CD8-positive, alpha-beta memory T cell (primary cell): ENCODE measurements around the gene BAIAP2L1. TPM values are rescaled to one million over a fixed set of nuclear protein-coding genes. Genes with fewer than 3 reads are reported as not detected.

Experiments
- CTCF ChIA-PET: fragments of 350-600 bp; sonication (Branson Sonifier 250); formaldehyde crosslinking; loops from one replicate; lab custom pipeline; 2021; ENCODE audit warnings: antibody characterized with exemption; lab: Charles Lee
- POLR2A ChIA-PET: fragments of 350-600 bp; sonication (Branson Sonifier 250); formaldehyde crosslinking; loops from one replicate; lab custom pipeline; 2021; ENCODE audit warnings: antibody characterized with exemption; lab: Charles Lee
- DNase-seq, 5 donors: peaks; one replicate each; pipeline versions ENCODE4 v3.0.0 to v3.0.0-alpha.2; 2020 to 2022; ENCODE audit warnings: mixed read lengths in 1 of 5
- H3K27ac ChIP-seq: one replicate; pipeline ENCODE4 v1.7.0; 2013; ENCODE audit warnings: low read depth, mild to moderate bottlenecking, low read length, moderate library complexity
- H3K27me3 ChIP-seq: 2 replicates; pipeline ENCODE4 v1.7.0; 2013; ENCODE audit warnings: low read length, mild to moderate bottlenecking; ENCODE audit not compliant: insufficient read depth, poor library complexity, severe bottlenecking
- H3K36me3 ChIP-seq: 2 replicates; pipeline ENCODE4 v1.7.0; 2013; ENCODE audit warnings: mild to moderate bottlenecking, low read length, moderate library complexity; ENCODE audit not compliant: insufficient read depth
- H3K4me1 ChIP-seq: 2 replicates; pipeline ENCODE4 v1.7.0; 2013; ENCODE audit warnings: mild to moderate bottlenecking, low read length, moderate library complexity; ENCODE audit not compliant: insufficient read depth
- H3K4me3 ChIP-seq: 2 replicates; pipeline ENCODE4 v1.7.0; 2013; ENCODE audit warnings: mild to moderate bottlenecking, low read length
- H3K9me3 ChIP-seq: 2 replicates; pipeline ENCODE4 v1.7.0; 2013; ENCODE audit warnings: mild to moderate bottlenecking, low read length
- H3K27ac Mint-ChIP-seq, 8 donors: one replicate each; pipeline ENCODE4 v1.8.0; 2020 to 2021; ENCODE audit warnings: mixed read lengths in 8 of 8, mild to moderate bottlenecking in 6 of 8, inconsistent platforms in 3 of 8, moderate library complexity in 3 of 8
- H3K27me3 Mint-ChIP-seq, 2 donors: one replicate each; pipeline ENCODE4 v1.8.0; 2020 to 2021; ENCODE audit warnings: mixed read lengths in 2 of 2, mild to moderate bottlenecking in 1 of 2, moderate library complexity in 1 of 2
- H3K36me3 Mint-ChIP-seq, 3 donors: one replicate each; pipeline ENCODE4 v1.8.0; 2020 to 2021; ENCODE audit warnings: mixed read lengths in 3 of 3, inconsistent platforms in 1 of 3, mild to moderate bottlenecking in 1 of 3
- H3K4me1 Mint-ChIP-seq, 3 donors: one replicate each; pipeline ENCODE4 v1.8.0; 2020 to 2021; ENCODE audit warnings: mixed read lengths in 3 of 3, inconsistent platforms in 1 of 3, mild to moderate bottlenecking in 1 of 3
- H3K4me3 Mint-ChIP-seq, 7 donors: one replicate each; pipeline ENCODE4 v1.8.0; 2020 to 2021; ENCODE audit warnings: mixed read lengths in 7 of 7, mild to moderate bottlenecking in 6 of 7, moderate library complexity in 4 of 7, inconsistent platforms in 2 of 7
- H3K9me3 Mint-ChIP-seq, 5 donors: one replicate each; pipeline ENCODE4 v1.8.0; 2020 to 2022; ENCODE audit warnings: mixed read lengths in 5 of 5, mild to moderate bottlenecking in 3 of 5, moderate library complexity in 2 of 5, inconsistent platforms in 1 of 5
- polyA plus RNA-seq: library from polyadenylated mRNA; unstranded; fragments of 300-500 nt; fragmentation: Illumina TruSeq; gene quantifications from one replicate; pipeline ENCODE4 v1.2.3, GENCODE V29; 2021
- total RNA-seq, 2 experiments: library from RNA; stranded (reverse); gene quantifications; one replicate each; pipeline ENCODE4 v1.2.3, GENCODE V29; 2021

BAIAP2L1 gene
- total and polyA plus RNA-seq, 3 experiments from 2014 or later = 0.29 to 1.3 (median 0.58) TPM

DNA sequence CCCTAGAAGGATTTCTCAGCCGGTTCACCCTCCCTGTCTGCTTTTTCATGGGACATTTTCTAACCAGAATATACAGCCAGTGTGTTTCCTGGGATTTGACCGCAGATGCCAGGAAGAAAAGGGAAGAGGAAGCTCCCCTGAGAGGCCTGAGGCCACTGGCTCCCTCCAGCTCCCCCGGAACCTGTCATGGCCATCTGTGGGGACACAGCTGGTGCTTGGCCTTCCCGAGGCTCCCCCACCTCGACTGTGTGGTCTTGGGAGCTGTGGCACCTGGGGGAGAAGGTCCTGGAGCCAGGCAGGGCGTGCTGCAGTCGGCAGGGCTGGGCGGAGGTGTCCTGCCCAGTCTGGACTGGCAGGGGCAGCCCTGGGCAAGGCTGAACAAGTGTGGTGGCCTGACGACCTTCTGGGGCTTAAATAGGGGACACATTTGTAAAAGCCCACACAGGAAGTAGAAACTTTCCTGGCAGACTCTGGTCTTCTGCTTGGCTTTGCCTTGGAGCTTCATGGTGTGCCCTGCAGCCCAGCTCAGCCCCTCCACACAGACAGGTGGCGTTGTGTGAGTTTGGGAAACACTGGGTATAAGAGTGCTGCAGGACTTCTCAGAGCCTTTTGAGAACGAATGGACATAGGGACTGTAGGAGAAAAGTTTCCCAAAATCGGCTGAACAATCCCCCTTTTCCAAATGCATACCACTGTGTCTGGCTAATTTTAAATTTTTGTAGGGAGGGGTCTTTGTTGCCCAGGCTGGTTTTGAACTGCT lies 112.6 kb downstream of the BAIAP2L1 start:
- Histone ChIP-seq H3K27ac (no peak overlapping the region), H3K4me3 (no peak overlapping the region), H3K27me3 (no peaks in the 10 kb centered on the region), H3K36me3 (no peaks in the 10 kb centered on the region), H3K9me3 (no peaks in the 10 kb centered on the region), H3K4me1 (peaks cover 20% of the 10 kb centered on the region)
- peak overlapping the region in 4 of 8 donors; percentile 23 to 72 (median 28) for H3K27ac Mint-ChIP-seq
- DNase-seq = no peak
- no peaks in the 10 kb centered on the region for H3K9me3 Mint-ChIP-seq
- CTCF ChIA-PET = no interaction called here
- POLR2A ChIA-PET = no interaction called here
- H3K4me3 Mint-ChIP-seq = peak overlapping the region in 1 of 7 donors; percentile 23
- H3K27me3 Mint-ChIP-seq = no peaks in the 10 kb centered on the region
- peaks cover 0 to 34% (median 3%) of the 10 kb centered on the region in 3 donors for H3K36me3 Mint-ChIP-seq
- peaks cover 15 to 35% (median 16%) of the 10 kb centered on the region in 3 donors for H3K4me1 Mint-ChIP-seq

- Histone ChIP-seq H3K4me1 (peaks cover 27% of the 10 kb centered on the region), H3K9me3 (no peaks in the 10 kb centered on the region), H3K36me3 (no peaks in the 10 kb centered on the region), H3K4me3 (no peak overlapping the region), H3K27me3 (no peaks in the 10 kb centered on the region), H3K27ac (no peak overlapping the region)
- POLR2A ChIA-PET = no interaction called here
- peaks cover 22 to 42% (median 23%) of the 10 kb centered on the region in 3 donors for H3K4me1 Mint-ChIP-seq
- H3K36me3 Mint-ChIP-seq = peaks cover 0 to 32% (median 0%) of the 10 kb centered on the region in 3 donors
- DNase-seq = no peak
- no peaks in the 10 kb centered on the region for H3K9me3 Mint-ChIP-seq
- peaks cover 0 to 1% of the 10 kb centered on the region in 2 donors for H3K27me3 Mint-ChIP-seq
- no peak overlapping the region for H3K27ac Mint-ChIP-seq
- H3K4me3 Mint-ChIP-seq = no peak overlapping the region
- CTCF ChIA-PET = no interaction called here
Observed at GRCh38 chr7:98287486-98287959, 113.4 kb downstream of the BAIAP2L1 start.

DNA sequence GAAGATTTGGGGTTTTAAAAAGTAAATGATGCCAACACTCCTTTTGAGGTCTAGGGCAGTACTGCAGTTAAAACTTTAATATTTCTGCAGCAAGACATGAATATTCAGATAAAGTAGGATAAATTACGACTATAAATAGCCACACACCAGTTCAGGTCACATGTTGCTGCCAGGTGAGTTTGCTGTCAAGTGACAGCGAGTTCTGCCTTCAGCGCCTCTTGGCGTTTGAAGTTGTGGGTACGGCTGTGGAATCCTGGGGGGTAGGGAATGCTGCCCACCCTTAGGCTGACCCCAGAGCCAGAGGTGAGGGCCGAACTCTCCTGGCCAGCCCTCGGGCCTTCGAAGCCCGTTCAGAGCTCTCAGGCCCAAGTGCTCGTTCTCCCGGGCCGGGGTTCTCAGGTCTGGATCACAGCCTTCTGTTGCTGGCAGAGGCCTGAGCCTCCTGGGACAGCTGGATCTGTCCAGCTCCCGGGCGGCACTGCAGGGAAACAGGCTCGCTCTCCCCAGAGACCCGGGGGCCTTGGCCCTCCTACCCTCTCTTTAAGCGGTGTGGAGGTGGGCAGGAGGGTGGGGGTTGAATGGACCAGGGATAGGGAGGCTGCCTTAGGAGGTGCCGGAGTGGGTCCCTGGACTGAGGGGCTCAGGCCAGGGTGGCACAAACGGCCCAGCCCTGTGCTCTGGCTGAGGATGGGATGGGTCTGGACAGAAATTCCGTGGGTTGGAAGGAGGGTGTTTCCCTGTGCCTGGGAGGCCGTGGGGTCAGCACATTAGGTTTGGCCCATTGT lies 114.0 kb downstream of the BAIAP2L1 start:
- peaks cover 32% of the 10 kb centered on the region for H3K4me1 ChIP-seq
- CTCF ChIA-PET = no interaction called here
- peaks cover 26 to 48% (median 26%) of the 10 kb centered on the region in 3 donors for H3K4me1 Mint-ChIP-seq

DNA sequence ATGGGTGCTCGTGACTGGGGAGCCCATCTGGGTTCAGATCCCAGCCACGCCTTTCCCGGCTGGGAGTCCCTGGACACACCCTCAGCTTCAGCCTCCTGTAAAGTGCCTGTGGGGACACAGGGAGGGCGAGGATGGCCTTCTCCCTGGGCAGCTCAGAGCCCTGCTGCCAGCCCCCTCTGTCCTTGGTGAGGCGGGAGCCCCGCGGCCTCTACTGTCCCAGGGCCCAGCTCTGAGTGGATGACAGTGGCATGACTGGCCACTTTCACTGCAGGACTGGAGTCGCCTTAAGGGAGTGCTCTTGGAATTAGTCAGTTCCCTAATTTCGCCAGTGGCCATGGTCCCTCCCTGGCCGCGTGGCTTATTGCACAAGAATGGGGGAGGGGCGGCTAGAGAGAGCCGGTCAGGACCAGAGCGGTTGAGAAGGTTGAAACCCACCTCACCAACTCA lies 114.8 kb downstream of the BAIAP2L1 start:
- Histone ChIP-seq H3K27me3 (no peaks in the 10 kb centered on the region), H3K9me3 (no peaks in the 10 kb centered on the region), H3K4me1 (peaks cover 32% of the 10 kb centered on the region), H3K4me3 (no peak overlapping the region), H3K36me3 (no peaks in the 10 kb centered on the region), H3K27ac (no peak overlapping the region)
- H3K9me3 Mint-ChIP-seq = no peaks in the 10 kb centered on the region
- H3K36me3 Mint-ChIP-seq = peaks cover 0 to 19% (median 0%) of the 10 kb centered on the region in 3 donors
- H3K27ac Mint-ChIP-seq = peak overlapping the region in 1 of 8 donors; percentile 58
- ChIA-PET POLR2A (no interaction called here), CTCF (no interaction called here)
- peaks cover 0 to 1% of the 10 kb centered on the region in 2 donors for H3K27me3 Mint-ChIP-seq
- no peak for DNase-seq
- H3K4me1 Mint-ChIP-seq = peaks cover 26 to 48% (median 26%) of the 10 kb centered on the region in 3 donors
- no peak overlapping the region for H3K4me3 Mint-ChIP-seq

More for the DNA sequence above, 114.0 kb downstream of the BAIAP2L1 start:
- Histone ChIP-seq H3K36me3 (no peaks in the 10 kb centered on the region), H3K4me3 (no peak overlapping the region), H3K9me3 (no peaks in the 10 kb centered on the region), H3K27me3 (no peaks in the 10 kb centered on the region), H3K27ac (no peak overlapping the region)
- Mint-ChIP-seq H3K9me3 (no peaks in the 10 kb centered on the region), H3K27ac (peak overlapping the region in 2 of 8 donors; percentile 57 to 58), H3K36me3 (peaks cover 0 to 27% (median 0%) of the 10 kb centered on the region in 3 donors), H3K27me3 (peaks cover 0 to 1% of the 10 kb centered on the region in 2 donors), H3K4me3 (no peak overlapping the region)
- POLR2A ChIA-PET = no interaction called here
- DNase-seq = no peak

- Histone ChIP-seq H3K9me3 (no peaks in the 10 kb centered on the region), H3K4me3 (no peak overlapping the region), H3K36me3 (no peaks in the 10 kb centered on the region), H3K4me1 (peaks cover 36% of the 10 kb centered on the region), H3K27ac (no peak overlapping the region), H3K27me3 (no peaks in the 10 kb centered on the region)
- Mint-ChIP-seq H3K27ac (peak overlapping the region in 4 of 8 donors; percentile 11 to 70 (median 32)), H3K9me3 (no peaks in the 10 kb centered on the region), H3K36me3 (peaks cover 0 to 17% (median 0%) of the 10 kb centered on the region in 3 donors), H3K4me1 (peaks cover 29 to 52% (median 32%) of the 10 kb centered on the region in 3 donors), H3K4me3 (peak overlapping the region in 4 of 7 donors; percentile 15 to 63 (median 34)), H3K27me3 (peaks cover 0 to 1% of the 10 kb centered on the region in 2 donors)
- ChIA-PET POLR2A (no interaction called here), CTCF (no interaction called here)
- no peak for DNase-seq
Observed at GRCh38 chr7:98285157-98286092, 115.5 kb downstream of the BAIAP2L1 start.

GRCh38 chr7:98284335-98285036 lies 116.4 kb downstream of the BAIAP2L1 start:
- H3K27me3 Mint-ChIP-seq = peaks cover 0 to 1% of the 10 kb centered on the region in 2 donors
- DNase-seq = no peak
- Histone ChIP-seq H3K27ac (no peak overlapping the region), H3K36me3 (no peaks in the 10 kb centered on the region), H3K27me3 (no peaks in the 10 kb centered on the region), H3K4me1 (peaks cover 39% of the 10 kb centered on the region), H3K9me3 (no peaks in the 10 kb centered on the region), H3K4me3 (no peak overlapping the region)
- ChIA-PET POLR2A (no interaction called here), CTCF (no interaction called here)
- H3K36me3 Mint-ChIP-seq = peaks cover 0 to 14% (median 0%) of the 10 kb centered on the region in 3 donors
- no peaks in the 10 kb centered on the region for H3K9me3 Mint-ChIP-seq
- H3K27ac Mint-ChIP-seq = peak overlapping the region in 3 of 8 donors; percentile 23 to 70 (median 55)
- H3K4me3 Mint-ChIP-seq = peak overlapping the region in 5 of 7 donors; percentile 19 to 66 (median 60)
- H3K4me1 Mint-ChIP-seq = peaks cover 29 to 48% (median 34%) of the 10 kb centered on the region in 3 donors

GRCh38 chr7:98283887-98284222 lies 117.0 kb downstream of the BAIAP2L1 start:
- peak overlapping the region in 6 of 7 donors; percentile 15 to 83 (median 62) for H3K4me3 Mint-ChIP-seq
- H3K4me1 ChIP-seq = peaks cover 39% of the 10 kb centered on the region

More at GRCh38 chr7:98283887-98284222, 117.0 kb downstream of the BAIAP2L1 start:
- no peak overlapping the region for H3K4me3 ChIP-seq
- Mint-ChIP-seq H3K9me3 (no peaks in the 10 kb centered on the region), H3K27ac (peak overlapping the region in 4 of 8 donors; percentile 9 to 50 (median 20)), H3K27me3 (peaks cover 0 to 1% of the 10 kb centered on the region in 2 donors), H3K4me1 (peaks cover 29 to 48% (median 34%) of the 10 kb centered on the region in 3 donors), H3K36me3 (peaks cover 0 to 14% (median 0%) of the 10 kb centered on the region in 3 donors)
- ChIA-PET POLR2A (no interaction called here), CTCF (no interaction called here)
- no peaks in the 10 kb centered on the region for H3K36me3 ChIP-seq
- no peak for DNase-seq
- H3K27me3 ChIP-seq = no peaks in the 10 kb centered on the region
- H3K27ac ChIP-seq = no peak overlapping the region
- no peaks in the 10 kb centered on the region for H3K9me3 ChIP-seq
